T47D (cell line): ENCODE data around the gene LARGE1.
A peak's percentile ranks its signal among the peaks of the same experiment; 100 is the strongest.

Source experiments
- DNase-seq, 2 experiments: peaks; one replicate each; pipeline versions ENCODE4 v3.0.0 to v3.0.0-alpha.2; 2011 to 2012; ENCODE audit warnings: low read depth in 1 of 2, low spot score in 1 of 2
- JUND ChIP-seq: IDR thresholded peaks from 2 replicates; pipeline ENCODE4 v1.6.1; 2012; ENCODE audit warnings: low read depth
- in situ Hi-C: cut with HindIII; loops from 2 replicates; pipeline ENCODE4 v1.10.0; 2016; ENCODE audit warnings: low sequenced_read_pairs, low pct_unique_long_range_greater_than_20kb

Gene LARGE1

DNA sequence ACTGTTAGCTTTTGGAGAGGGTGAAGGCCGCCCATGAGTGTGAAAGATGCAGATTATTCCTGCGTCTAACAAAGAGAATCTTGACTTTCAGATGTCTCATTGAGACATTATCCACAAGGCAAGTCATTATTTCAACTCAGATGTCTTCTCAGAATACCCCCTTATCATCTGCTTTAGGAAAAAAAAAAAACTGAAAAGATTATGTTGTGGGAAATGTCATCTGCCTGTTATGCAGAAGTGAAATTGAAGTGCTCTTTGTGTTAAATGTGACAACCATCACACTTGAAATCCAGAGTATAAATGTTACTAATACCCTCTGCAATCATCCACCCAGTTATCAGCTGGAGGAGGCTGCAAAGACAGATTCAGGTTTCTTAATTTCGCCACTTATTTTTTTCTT lies 239.6 kb downstream of the LARGE1 start:
- DNase-seq = no peak
- in situ Hi-C loops = no loop called here
- TF ChIP-seq JUND = no peak

DNA sequence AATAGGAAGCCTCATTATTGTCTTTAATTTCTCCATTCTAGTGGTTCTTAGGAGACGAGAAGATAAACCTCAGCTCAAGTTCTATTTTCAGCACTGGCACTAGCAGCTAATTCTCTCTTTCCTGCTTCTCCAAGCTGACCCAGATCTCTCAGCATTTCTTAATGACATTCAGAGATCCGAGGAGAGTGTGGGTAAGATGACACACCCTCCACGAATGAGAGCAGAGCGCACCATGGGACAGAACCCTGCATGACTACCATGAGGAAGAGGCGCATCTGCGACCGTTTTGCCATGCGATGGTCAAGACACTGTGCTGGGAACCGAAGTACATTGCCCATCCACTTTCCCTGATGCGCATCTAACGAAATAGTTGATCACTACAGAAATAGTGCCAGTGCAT lies 241.8 kb downstream of the LARGE1 start:
- in situ Hi-C loops = no loop called here
- no peak for TF ChIP-seq JUND
- no peak for DNase-seq

DNA sequence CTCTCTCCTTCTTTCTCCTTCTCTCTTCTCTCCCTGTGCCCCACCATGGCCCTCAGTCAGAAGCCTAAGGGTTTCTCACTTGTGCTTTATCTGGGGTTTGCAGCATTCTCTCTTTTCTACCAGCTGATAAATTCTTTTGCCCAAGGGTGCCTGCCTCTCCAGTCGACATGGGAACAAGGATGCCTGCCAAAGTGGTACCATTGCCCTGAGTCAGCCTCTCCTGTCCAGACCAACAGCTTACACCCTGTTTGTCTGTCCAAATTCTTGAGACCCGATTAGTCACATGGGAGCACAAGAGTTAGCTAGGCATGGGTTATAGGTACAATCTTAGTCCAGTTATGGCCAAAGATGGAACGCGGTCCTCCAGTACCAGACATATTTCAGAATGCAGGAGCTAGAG lies 242.7 kb downstream of the LARGE1 start:
- no peak for TF ChIP-seq JUND
- DNase-seq = no peak
- in situ Hi-C loops = no loop called here

DNA sequence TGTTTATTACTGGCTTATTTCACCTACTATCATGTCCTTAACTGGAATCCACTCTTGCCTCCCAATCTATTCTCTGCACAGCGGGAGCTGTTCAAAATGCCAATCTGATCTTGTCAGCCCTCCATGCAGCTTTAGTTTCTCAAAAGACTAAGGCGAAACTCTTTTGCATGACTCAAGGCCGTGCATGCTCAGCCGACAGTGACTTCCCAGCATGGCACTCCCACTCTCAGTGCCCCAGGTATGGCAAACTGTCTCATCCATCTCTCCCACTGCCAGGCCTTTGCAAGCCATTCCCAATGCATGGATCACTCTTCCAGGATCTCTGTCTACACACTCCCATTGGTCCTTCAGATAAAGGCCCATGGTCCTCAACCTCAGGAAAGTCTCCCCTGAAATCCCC lies 245.9 kb downstream of the LARGE1 start:
- TF ChIP-seq JUND = no peak

DNA sequence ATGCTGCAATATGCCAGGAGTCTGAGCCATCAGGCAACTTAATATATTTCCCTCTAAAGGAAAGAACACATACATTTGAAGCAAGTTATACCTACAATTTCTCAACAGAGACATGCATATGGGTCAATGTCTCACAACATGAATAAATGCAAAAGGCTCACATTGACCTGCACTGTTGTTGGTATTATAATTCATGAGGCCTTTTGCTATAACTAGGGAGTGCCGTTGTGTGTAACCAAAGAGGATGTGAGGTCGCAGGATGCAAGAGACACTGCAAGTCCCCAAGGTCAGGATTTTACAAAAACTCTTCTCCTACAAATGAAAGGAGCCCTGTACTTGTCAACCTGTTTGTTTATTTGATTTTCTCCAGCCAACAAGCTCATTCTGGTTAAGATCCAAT lies 250.5 kb downstream of the LARGE1 start:
- TF ChIP-seq JUND = no peak
- DNase-seq = no peak
- in situ Hi-C loops = no loop called here

More for the DNA sequence above, 245.9 kb downstream of the LARGE1 start:
- DNase-seq = no peak
- in situ Hi-C loops = no loop called here

DNA sequence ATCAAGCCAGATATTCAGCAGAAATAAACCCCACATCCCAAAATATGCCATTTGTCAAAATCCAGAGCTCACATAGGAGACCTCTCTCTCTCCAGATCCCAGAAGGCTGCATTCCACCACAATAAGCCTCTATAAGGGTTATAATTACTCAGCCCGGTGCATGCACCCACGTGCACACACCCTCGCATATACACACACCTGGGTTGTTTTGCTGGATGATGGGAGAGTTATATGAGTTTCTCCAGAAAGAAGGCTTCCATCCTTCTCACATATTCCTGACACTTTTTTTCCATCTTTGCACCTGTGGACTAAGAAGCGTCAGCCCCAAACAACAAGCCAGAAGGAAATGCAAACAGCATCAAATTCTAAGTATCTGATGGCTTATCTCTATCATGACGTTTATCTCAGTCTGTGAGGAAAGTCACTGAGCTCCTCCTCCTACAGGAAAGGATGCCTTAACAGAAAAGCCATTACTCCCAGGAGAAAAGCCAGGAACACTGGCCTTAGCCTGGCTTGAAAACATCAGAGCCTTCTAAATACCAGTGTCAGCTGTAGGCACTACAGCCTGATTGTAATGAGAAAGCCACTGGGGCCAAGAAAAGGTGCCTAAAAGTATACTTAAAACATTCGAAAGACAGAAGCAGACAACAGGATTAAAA lies 253.2 kb downstream of the LARGE1 start:
- in situ Hi-C loops = no loop called here
- TF ChIP-seq JUND = no peak
- no peak for DNase-seq

DNA sequence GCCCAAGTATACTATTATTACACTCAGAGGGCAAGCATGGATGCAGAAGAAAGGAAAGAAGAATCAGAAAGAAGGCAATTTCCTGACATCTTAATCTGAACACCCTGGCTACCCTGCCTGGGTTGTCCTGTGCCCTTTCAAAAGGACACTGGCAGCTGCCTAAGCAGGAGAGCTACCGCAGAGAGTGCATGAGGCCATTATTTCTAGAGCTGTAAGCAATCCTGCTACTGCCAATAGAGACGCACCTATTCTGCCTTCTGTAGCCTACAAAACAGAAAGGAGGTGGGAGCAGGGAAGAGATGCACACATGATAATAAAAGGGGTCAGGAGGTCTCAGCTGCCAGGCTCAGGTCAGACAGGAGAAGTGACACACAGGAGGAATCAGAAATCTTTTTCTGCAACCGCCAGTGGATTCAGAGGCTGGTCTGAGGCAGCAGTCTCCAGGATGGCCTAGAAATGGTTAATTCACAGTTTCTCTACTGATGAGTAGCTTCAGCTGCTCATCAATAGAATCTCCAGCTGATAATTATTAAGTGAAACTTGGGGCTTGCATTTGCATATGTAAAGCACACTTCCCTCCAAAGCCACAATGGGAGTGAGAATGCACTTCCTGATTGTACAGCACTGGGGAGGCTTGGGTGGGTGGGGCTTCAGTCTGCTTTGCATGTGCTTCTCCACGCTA lies 253.9 kb downstream of the LARGE1 start:
- in situ Hi-C loops = no loop called here
- no peak for TF ChIP-seq JUND
- DNase-seq = no peak

DNA sequence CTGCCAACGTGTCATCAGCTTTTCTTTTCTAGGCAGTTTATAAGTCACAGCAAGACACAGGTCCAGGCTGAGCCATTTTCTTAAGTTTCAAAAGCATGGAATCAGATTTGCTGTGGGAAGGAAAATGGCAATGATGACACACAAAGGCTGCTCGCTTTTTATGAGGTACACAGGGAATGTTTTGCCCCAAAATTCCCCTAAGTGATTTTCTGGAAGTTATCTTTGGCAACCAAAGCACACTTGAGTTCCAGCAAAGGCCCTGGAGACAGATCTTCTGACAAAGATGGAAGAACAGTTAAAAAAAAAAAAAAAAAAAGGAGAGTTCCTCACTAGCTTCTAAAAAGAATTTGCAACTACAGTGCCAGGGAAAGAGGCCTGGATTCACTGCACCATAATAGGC lies 260.8 kb downstream of the LARGE1 start:
- TF ChIP-seq JUND = no peak
- in situ Hi-C loops = no loop called here
- no peak for DNase-seq

DNA sequence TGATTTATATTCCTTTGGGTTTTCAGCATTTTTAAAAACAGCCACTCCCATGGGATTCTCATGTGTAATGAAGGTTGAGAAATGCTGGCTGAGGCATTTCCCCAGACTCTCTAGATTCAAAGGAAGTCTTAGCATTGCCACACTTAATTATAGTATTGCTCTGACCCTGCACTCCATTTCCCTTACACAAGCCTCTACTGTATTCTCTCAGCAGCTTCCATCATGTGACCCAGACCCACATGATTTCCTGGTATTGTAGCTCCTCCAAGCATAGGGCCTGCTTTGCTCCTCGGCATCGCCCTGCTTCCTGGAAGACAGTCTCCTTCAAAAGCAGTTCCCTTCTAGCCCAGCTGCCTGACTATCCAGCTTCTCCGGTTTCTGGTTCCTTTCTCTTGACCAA lies 261.5 kb downstream of the LARGE1 start:
- in situ Hi-C loops = no loop called here
- peak in 1 of 2 experiments; percentile 3 for DNase-seq
- no peak for TF ChIP-seq JUND

DNA sequence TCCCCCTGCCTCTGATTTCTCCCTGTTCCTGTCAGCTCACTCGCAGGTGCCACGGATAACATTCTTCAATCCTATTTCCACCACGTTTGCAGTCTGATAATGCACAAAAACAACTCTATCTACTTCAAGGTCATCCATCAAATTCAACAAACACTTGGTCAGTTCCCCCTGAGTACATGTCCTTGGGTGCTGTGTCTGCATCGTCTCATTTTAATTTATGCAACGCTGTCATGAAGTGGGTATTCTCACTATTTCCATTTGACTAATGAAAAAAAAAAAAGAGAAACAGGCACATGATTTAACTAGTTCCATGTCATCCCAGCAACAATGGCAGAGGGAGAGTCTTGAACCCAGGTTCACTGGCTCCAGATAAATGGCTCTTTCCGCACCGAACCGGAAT lies 262.6 kb downstream of the LARGE1 start:
- DNase-seq = no peak
- in situ Hi-C loops = no loop called here
- no peak for TF ChIP-seq JUND

DNA sequence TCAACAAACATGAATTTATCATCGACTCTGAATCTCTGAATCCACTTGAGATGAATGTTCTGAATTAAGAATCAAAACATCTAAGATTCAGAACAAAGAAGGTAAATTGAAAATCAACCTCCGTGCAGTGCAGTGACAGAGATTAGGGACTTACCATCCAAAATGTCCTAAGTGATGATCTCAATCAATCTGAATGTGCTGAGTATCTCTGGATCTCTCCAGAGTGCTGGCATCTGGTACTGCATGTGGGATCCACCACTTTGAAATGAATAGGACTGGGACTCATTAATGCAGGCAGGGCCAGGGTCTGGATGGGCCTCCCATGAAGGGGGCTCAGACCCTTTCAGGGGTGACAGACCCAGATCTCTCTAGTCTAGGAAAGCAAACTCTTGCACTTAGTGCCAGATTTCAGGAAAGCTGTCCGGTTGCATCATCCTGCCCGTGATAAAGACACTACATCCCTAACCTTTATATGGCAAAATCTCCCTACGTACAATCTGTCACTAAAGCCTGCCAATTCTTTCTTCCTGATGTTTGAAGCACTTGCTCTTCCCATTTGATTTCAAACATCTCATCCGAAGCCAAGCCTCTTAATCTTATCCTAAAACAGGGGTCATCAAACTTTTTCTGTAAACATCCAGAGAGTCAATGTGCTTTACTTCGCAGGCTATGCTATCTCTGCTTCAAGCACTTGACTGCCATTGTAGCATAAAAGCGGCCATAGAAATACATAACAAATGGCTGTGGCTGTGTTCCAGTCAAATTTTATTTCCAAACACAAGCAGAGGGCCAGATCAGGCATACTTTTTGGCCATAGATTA lies 263.3 kb downstream of the LARGE1 start:
- in situ Hi-C loops = no loop called here
- no peak for TF ChIP-seq JUND
- no peak for DNase-seq

DNA sequence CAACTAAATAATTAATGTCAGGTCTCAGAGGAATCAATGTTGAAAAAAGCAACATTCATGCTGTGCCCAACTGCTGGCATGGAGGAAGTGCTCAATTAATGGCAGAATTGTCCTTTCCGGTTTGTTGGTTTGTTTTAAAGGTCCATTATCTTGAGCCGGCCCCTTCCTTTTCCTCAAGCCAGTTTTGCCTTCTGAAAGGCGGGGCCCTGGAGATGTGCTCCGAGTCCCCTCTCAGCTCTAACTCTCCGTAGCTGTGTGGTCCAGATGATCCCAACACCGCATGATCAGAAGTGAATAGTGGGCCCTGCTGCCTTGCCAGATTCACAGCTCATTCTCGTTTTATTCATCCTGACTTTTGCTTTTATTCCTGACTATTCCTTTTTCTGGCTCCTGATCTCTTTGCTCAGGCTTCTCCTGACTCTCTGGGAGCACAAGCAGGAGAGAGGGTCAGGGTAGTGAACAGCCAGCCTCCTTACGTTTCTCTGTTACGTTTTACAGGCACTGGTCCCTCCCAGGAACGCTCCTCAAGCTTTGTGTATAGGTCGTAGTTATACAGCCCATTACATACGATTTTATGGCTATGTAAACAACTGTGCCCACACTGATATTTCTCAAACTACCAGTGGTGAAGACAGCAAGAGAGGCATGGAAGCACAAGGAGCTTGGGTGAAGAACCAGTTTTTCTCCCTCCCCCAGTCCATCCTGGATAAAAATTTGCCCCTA lies 265.9 kb downstream of the LARGE1 start:
- no peak for TF ChIP-seq JUND
- DNase-seq = no peak
- in situ Hi-C loops = no loop called here

DNA sequence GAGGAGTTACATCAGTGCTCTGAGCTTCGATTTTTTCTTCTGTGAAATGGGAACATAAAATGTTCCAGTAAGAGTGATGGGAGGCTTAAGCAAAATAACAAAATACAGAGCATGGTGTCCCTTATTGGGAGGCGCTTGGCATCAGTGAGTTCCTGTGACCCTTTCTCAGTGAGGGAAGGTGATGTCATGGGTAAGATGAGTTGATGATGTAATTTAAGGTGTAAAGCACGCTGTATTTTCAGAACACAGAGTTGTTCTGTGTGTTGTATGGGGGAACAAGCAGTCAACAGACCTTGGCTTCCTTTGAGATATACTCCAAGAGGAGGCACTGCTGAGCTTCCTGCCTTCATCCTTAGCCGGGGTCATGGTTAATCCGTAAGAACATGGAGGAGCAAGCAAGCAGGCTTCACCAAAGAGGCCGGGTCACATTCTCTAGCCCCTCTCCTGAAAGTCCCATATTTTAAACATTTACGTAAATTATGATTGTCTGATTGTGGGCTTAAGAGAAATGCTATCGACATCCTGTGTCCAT lies 266.7 kb downstream of the LARGE1 start:
- TF ChIP-seq JUND = no peak
- in situ Hi-C loops = no loop called here
- no peak for DNase-seq
